HG03460 (cell line): ENCODE measurements around the gene PLA2G4E.

Experiments used
- ATAC-seq: cut with Tn5 transposase; IDR thresholded peaks from one replicate; pipeline ENCODE4 v1.9.1; 2021; ENCODE audit not compliant: unreplicated experiment

PLA2G4E gene

GRCh38 chr15:42024303-42024702 lies 3.5 kb upstream of the PLA2G4E start:
- no peak for ATAC-seq

- ATAC-seq = no peak
Observed at GRCh38 chr15:42021593-42021992, 751 bp upstream of the PLA2G4E start.

- no peak for ATAC-seq
Observed at GRCh38 chr15:42018306-42019224, 2.3 kb downstream of the PLA2G4E start.

GRCh38 chr15:42016971-42017370 lies 3.9 kb downstream of the PLA2G4E start:
- no peak for ATAC-seq

- no peak for ATAC-seq
Observed at GRCh38 chr15:42014406-42014805, 6.4 kb downstream of the PLA2G4E start.

- ATAC-seq = no peak
Observed at GRCh38 chr15:42012928-42013482, 7.8 kb downstream of the PLA2G4E start.

GRCh38 chr15:42012241-42012640 lies 8.6 kb downstream of the PLA2G4E start:
- no peak for ATAC-seq

- ATAC-seq = no peak
Observed at GRCh38 chr15:42011074-42011473, 9.8 kb downstream of the PLA2G4E start.

- ATAC-seq = peak; percentile 84
Observed at GRCh38 chr15:42010434-42010833, 10.4 kb downstream of the PLA2G4E start.

- ATAC-seq = no peak
Observed at GRCh38 chr15:42009474-42009873, 11.4 kb downstream of the PLA2G4E start.

- ATAC-seq = no peak
Observed at GRCh38 chr15:42009022-42009421, 11.8 kb downstream of the PLA2G4E start.

- no peak for ATAC-seq
Observed at GRCh38 chr15:42007386-42007785, 13.5 kb downstream of the PLA2G4E start.

- ATAC-seq = no peak
Observed at GRCh38 chr15:42002333-42002732, 18.5 kb downstream of the PLA2G4E start.

- ATAC-seq = no peak
Observed at GRCh38 chr15:42001236-42001635, 19.6 kb downstream of the PLA2G4E start.

- no peak for ATAC-seq
Observed at GRCh38 chr15:41999290-42000285, 21.3 kb downstream of the PLA2G4E start.

- ATAC-seq = no peak
Observed at GRCh38 chr15:41997845-41998244, 23.0 kb downstream of the PLA2G4E start.

- no peak for ATAC-seq
Observed at GRCh38 chr15:41996921-41997592, 23.8 kb downstream of the PLA2G4E start.

- ATAC-seq = no peak
Observed at GRCh38 chr15:41996376-41996775, 24.5 kb downstream of the PLA2G4E start.

GRCh38 chr15:41995476-41995855 lies 25.4 kb downstream of the PLA2G4E start:
- no peak for ATAC-seq

GRCh38 chr15:41994772-41995475 lies 25.9 kb downstream of the PLA2G4E start:
- ATAC-seq = no peak
